Measurements from ENCODE around the gene PCK1. TPM values are rescaled to one million over a fixed set of nuclear protein-coding genes. Genes with fewer than 3 reads are reported as not detected.

Gene PCK1
- total RNA-seq, 1 experiment from 2014 or later: not detected

DNA sequence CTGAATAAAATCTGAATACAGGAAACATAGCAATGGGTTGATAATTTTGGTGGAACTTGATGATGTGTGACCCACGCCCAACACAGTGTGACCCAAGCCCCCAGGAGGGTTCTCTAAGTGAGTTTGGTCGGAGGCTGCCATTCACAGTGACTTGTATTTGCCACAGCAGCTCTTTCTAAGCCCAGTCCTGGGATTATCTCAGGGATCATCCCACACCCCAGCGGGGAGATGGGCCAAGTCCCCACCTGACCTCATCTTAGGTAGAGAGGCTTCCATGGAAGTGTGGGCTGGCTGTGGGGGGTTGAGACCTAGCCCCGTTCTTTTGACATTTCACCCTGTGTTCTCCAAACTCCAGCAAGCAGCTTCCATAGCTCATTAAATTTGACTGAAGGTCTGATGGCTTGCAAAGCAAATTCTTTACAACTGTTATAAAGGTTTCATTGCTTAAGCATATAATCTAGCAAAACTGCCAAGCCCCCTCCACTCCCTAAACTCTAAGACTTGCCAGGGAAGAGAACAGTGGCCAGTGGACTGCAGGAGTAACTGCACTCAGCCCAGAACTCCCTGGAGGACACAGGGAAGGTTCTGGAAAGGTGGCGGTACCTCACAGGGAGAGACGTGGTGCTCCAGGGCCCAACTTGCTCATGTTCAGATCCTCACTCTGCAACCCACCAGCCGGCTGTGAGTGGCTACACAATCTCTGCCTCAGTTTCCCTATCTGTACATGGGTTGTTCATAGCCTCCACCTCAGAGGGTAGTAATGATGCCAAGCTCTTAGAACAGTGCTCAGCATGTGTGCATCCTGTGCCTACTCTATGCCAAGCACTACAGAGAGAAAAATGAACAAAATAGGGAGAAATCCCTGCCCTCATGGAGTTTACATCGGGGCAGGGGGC, 1.0 kb upstream of the PCK1 start:
- DNase-seq (ENCODE audit: low spot score): no peak

- DNase-seq (ENCODE audit: low spot score): no peak
These were observed 708 bp downstream of the PCK1 start for GRCh38 chr20:57561356-57562279.

- DNase-seq (ENCODE audit: low spot score): no peak
These were observed 1.9 kb downstream of the PCK1 start for GRCh38 chr20:57562541-57563465.

- DNase-seq (ENCODE audit: low spot score): no peak
These were observed 2.6 kb downstream of the PCK1 start for GRCh38 chr20:57563522-57563921.

DNA sequence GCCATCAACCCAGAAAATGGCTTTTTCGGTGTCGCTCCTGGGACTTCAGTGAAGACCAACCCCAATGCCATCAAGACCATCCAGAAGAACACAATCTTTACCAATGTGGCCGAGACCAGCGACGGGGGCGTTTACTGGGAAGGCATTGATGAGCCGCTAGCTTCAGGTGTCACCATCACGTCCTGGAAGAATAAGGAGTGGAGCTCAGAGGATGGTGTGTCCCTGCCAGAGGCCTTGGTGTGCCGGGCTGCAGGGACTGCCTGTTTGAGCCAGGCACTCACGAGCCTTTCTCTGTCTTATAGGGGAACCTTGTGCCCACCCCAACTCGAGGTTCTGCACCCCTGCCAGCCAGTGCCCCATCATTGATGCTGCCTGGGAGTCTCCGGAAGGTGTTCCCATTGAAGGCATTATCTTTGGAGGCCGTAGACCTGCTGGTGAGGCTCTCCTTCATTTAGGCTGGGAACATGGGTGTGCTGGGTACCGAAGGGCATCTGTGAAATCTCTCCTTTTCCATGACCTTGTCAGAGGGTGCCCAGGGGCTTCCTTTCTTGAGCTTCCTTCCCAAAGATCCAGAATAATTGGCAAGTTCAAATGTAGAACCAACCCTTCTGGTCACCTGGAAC, 3.4 kb downstream of the PCK1 start:
- DNase-seq (ENCODE audit: low spot score): no peak

- no peak for DNase-seq (ENCODE audit: low spot score)
These were observed 4.2 kb downstream of the PCK1 start for GRCh38 chr20:57564951-57565642.

GRCh38 chr20:57566399-57566798, 5.5 kb downstream of the PCK1 start:
- DNase-seq (ENCODE audit: low spot score): no peak

- DNase-seq (ENCODE audit: low spot score): no peak
These were observed 6.0 kb downstream of the PCK1 start for GRCh38 chr20:57566803-57567459.

DNA sequence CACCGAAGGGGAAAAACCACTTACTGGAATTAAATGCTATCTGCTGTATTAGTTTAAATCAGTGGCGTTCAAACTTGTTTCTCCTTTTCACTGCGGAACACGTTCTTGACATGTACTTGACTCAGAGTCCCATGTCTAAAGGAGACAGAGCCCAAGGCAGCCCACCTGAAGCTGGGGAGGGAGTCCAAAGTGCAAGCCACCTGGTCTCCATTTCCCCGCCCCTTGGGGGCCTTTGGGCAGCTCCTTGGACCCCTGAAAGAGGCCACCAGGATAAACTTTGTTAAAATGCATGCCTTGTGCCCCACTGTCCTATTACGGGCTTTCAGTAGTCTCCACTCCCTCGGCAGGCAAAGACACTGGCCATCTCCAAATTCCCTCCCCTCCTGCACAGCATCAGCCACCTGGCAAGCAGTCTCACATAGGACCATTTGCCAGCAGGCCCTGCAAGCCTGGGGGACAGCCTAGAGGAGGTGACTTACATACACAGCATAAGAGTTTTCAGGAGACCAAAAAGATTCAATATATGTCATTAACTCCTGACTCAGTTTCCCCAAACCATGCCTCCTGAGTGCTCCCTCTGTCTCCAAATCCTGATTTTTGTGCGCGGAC, 6.7 kb downstream of the PCK1 start:
- no peak for DNase-seq (ENCODE audit: low spot score)

DNA sequence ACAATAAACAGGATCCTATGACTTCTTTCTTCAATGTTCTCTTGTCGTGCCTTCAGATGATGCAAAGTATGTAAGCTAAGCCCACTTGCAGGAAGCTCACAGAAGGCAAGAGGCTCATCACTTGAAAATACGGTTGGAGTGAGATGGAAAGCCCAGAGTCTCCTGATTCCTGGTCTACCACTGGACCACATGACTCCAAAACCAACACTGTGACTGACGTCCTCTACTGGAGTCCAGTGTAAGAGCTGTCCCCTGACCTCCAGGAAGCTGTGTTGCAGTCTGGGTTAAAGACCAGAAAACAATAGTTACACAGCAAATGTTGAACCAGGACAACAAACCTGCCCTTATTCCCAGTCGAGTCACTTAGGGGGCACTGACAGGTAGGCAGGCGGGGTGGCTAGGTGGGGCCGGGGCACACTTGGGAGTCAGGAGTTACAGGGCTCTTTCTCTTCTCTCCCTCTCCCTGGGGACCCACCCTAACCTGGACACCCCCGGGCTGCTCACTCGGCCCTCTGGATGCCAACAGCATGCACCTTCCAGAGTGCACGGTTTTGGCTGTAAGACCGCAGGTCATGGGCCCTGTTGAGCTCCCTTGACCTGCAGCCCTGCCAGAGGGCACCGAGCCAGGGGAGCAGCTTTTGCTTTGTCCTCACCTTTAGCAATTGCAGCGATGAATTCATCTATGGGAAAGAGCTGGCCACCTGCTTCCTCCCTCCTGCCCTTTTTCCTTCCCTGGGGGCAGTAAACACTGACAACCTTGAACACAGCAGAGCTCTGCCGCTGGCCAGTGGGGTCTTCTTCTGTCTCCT, 7.4 kb downstream of the PCK1 start:
- DNase-seq (ENCODE audit: low spot score): no peak

- no peak for DNase-seq (ENCODE audit: low spot score)
These were observed 8.1 kb downstream of the PCK1 start for GRCh38 chr20:57568960-57569359.

- no peak for DNase-seq (ENCODE audit: low spot score)
These were observed 9.4 kb downstream of the PCK1 start for GRCh38 chr20:57570145-57570850.

GRCh38 chr20:57570920-57571319, 10.0 kb downstream of the PCK1 start:
- DNase-seq (ENCODE audit: low spot score): no peak

- no peak for DNase-seq (ENCODE audit: low spot score)
These were observed 11.0 kb downstream of the PCK1 start for GRCh38 chr20:57571782-57572416.

DNA sequence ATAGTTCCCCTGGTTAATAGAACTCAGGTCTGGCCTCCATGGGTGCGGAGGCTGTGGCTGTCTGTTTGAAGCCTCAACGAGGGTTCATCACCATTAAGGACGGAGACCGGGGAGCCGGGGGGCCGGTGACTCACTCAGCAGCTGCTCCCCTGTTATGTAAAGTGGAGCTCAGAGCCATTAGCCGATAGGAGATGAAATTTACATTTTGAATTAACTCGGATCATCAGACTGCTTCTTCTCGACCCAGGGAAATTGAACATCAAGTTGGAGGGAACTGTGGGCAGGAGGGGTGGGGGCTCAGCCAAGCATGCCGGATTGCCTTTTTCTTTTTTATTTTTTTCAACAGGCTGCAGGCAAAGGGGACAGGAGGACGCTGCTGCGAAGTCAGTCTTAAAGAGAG, 12.3 kb downstream of the PCK1 start:
- no peak for DNase-seq (ENCODE audit: low spot score)

GRCh38 chr20:57573894-57574293, 13.0 kb downstream of the PCK1 start:
- no peak for DNase-seq (ENCODE audit: low spot score)

- no peak for DNase-seq (ENCODE audit: low spot score)
These were observed 14.0 kb downstream of the PCK1 start for GRCh38 chr20:57574954-57575353.

All from A172 (cell line).